BJ (cell line): ENCODE results near the gene DUSP10. TPM values are rescaled to one million over a fixed set of nuclear protein-coding genes. Genes with fewer than 3 reads are reported as not detected.

Experiments used
- CTCF ChIA-PET: fragments of 350-600 bp; formaldehyde crosslinking; extraction: SDS; loops from one replicate; lab custom pipeline; 2021; ENCODE audit warnings: antibody characterized with exemption, inconsistent platforms; lab: Yijun Ruan, JAX
- POLR2A ChIA-PET: fragments of 300-600 bp; sonication (Branson Sonifier 250); formaldehyde crosslinking; extraction: SDS; loops from one replicate; lab custom pipeline; 2021; ENCODE audit warnings: antibody characterized with exemption; lab: Charles Lee
- DNase-seq: peaks from one replicate; pipeline ENCODE4 v3.0.0-alpha.2; 2011; ENCODE audit warnings: low read depth
- H3K27me3 ChIP-seq: 2 replicates; pipeline ENCODE4 v1.6.0; 2011; ENCODE audit warnings: low read length; ENCODE audit not compliant: control insufficient read depth, insufficient read depth
- H3K36me3 ChIP-seq: 2 replicates; pipeline ENCODE4 v1.5.1; 2011; ENCODE audit warnings: low read length; ENCODE audit not compliant: control insufficient read depth, insufficient read depth
- H3K4me3 ChIP-seq: 2 replicates; pipeline ENCODE4 v1.5.1; 2011; ENCODE audit warnings: low read depth, mild to moderate bottlenecking, control low read depth, low read length
- polyA plus RNA-seq: library from polyadenylated mRNA; depleted of rRNA; stranded (reverse); fragments of >200 nt; gene quantifications from 2 replicates; pipeline ENCODE4 v1.2.3, GENCODE V29; 2011
- TF ChIP-seq, protein P1 (sequence below): IDR thresholded peaks from 2 replicates; pipeline ENCODE4 v1.5.1; 2011; ENCODE audit warnings: low read depth, mild to moderate bottlenecking, control low read depth, inconsistent platforms, low read length, moderate library complexity; ENCODE audit not compliant: insufficient read depth

DUSP10 gene
- polyA plus RNA-seq, 1 experiment, result 16.1 TPM

DNA sequence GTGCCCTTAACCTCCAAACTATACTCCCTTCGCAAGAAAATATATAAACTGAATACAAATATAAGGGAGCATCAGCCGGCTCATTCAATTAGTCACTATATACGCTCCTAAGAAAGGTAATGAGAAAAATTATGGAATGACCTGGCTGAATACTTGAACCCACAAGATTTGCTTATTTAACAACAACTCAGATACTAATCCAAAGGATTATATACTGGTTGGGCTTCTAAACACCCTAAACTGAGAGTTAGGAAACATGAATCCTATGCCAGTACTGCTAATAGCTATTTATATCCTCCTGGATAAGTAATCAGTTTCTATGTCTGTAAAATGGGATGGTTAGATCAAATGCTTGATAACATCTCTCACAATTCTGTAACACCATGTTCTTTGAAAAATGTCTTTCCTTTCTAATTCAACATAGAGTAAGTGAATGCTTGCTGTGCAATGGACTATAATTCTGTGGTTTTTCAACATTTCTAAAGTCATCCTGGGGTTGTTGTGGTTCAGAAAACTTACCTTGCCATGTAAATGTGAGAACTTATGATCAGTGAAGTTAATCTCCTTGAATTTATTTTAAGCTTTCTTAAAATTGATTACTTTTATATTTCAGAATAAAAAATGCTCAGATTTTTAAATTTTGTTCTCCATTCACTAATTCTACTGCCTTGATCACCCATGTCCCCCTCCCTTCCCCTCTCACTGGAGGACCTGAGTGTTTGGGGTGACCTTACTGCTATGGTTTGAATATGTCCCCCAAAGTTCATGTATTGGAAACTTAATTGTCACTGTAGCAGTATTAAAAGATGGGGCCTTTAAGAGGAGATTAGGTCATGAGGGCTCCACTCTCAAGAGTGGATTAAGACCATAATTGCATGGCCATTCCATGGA, 14.5 kb downstream of the DUSP10 start:
- Histone ChIP-seq H3K27me3 (no peaks in the 10 kb centered on the region), H3K36me3 (no peaks in the 10 kb centered on the region), H3K4me3 (no peak overlapping the region)
- TF ChIP-seq, protein P1, sequence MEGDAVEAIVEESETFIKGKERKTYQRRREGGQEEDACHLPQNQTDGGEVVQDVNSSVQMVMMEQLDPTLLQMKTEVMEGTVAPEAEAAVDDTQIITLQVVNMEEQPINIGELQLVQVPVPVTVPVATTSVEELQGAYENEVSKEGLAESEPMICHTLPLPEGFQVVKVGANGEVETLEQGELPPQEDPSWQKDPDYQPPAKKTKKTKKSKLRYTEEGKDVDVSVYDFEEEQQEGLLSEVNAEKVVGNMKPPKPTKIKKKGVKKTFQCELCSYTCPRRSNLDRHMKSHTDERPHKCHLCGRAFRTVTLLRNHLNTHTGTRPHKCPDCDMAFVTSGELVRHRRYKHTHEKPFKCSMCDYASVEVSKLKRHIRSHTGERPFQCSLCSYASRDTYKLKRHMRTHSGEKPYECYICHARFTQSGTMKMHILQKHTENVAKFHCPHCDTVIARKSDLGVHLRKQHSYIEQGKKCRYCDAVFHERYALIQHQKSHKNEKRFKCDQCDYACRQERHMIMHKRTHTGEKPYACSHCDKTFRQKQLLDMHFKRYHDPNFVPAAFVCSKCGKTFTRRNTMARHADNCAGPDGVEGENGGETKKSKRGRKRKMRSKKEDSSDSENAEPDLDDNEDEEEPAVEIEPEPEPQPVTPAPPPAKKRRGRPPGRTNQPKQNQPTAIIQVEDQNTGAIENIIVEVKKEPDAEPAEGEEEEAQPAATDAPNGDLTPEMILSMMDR, result no peak
- CTCF ChIA-PET, result interaction anchor here (1.3 kb wide), 1 partner anchor 14 kb away, joined by 3 read pairs; no protein-coding TSS in a partner anchor
- POLR2A ChIA-PET, result interaction anchor here (0.5 kb wide), 1 partner anchor 106 kb away, joined by 3 read pairs; no protein-coding TSS in a partner anchor
- DNase-seq, result no peak

GRCh38 chr1:221725735-221726672, 15.9 kb downstream of the DUSP10 start:
- DNase-seq, result no peak
- Histone ChIP-seq H3K36me3 (no peaks in the 10 kb centered on the region), H3K4me3 (no peak overlapping the region), H3K27me3 (no peaks in the 10 kb centered on the region)
- ChIA-PET POLR2A (interaction anchor here (1.3 kb wide), 1 partner anchor 16 kb away, joined by 5 read pairs; the partner anchor contains the start of gene DUSP10), CTCF (interaction anchor here (1.0 to 1.4 kb wide), 2 partner anchors 455 to 729 kb away, joined by 3 to 6 read pairs; no protein-coding TSS in a partner anchor)
- TF ChIP-seq, protein P1, result no peak

DNA sequence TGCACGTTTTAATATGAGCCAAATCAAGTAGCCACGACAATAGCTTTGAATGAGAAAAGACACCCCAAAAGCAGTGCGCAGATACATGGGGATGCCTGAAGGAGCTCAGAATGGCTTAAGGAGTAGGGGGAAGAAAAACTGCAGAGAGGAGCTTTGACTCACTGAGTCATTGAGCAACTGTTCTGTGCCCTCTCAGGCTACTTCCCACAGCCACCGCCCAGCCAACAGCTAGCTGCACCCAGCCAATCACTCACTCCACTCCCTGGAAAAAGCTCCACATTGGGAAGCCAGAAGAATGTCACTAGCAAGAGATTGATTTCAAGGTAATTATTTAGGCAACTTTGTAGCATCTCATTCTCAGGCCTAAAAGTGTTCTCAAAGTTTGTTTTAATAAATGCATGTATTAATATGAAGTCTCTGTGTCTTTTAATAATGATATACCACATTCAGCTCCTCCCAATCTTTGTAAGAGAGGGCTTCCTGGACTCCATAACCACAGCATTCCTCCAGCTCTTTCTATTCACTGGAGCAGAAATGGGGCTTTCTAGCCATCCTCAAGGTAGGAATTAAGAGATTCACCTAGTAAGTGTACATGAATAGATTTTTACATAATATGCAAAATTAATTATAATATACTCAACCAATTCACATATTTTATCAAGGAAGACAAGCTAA, 16.8 kb downstream of the DUSP10 start:
- TF ChIP-seq, protein P1, result no peak
- ChIA-PET POLR2A (interaction anchor here (0.6 to 1.3 kb wide), 2 partner anchors 17 to 105 kb away, joined by 3 to 5 read pairs; partner anchors contain the start of gene DUSP10), CTCF (interaction anchor here (0.8 to 1.4 kb wide), 5 partner anchors 9 to 730 kb away, joined by 3 to 6 read pairs (median 4); no protein-coding TSS in a partner anchor)
- H3K27me3 ChIP-seq, result no peaks in the 10 kb centered on the region
- no peak overlapping the region for H3K4me3 ChIP-seq
- DNase-seq, result no peak
- no peaks in the 10 kb centered on the region for H3K36me3 ChIP-seq

DNA sequence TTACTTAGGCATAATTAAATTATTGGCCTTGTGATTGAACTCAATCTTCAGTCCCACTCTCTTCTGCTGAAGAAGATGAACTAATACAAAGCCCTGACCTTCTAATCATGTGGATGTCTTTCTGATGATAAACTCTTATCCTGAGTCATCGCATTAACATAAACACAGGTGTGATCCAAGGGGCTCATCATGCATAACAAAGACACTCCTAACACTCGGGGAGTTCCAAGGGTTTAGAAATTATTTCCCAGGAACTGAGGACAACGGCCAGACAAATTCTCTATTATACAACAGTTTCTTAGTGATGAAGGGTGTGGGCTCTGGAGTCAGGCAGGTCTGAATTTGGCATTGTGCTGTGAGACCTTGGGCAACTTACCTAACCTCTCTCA, 18.0 kb downstream of the DUSP10 start:
- no peak overlapping the region for H3K4me3 ChIP-seq
- TF ChIP-seq, protein P1, result no peak
- POLR2A ChIA-PET, result no interaction called here
- H3K36me3 ChIP-seq, result no peaks in the 10 kb centered on the region
- CTCF ChIA-PET, result interaction anchor here (1.5 kb wide), 1 partner anchor 246 kb away, joined by 3 read pairs; no protein-coding TSS in a partner anchor
- no peaks in the 10 kb centered on the region for H3K27me3 ChIP-seq
- no peak for DNase-seq
